KOPT-K1 (cell line): ENCODE measurements around the gene ERBB3.

Source experiments
- H3K27ac ChIP-seq: fragments of 200-600 bp; sonication (generic); 2 replicates; pipeline ENCODE4 v1.5.1; 2016; ENCODE audit warnings: antibody characterized with exemption, mild to moderate bottlenecking, low read depth, low read length; ENCODE audit not compliant: poor library complexity, severe bottlenecking
- H3K36me3 ChIP-seq: fragments of 200-600 bp; sonication (generic); 2 replicates; pipeline ENCODE4 v1.5.1; 2017; ENCODE audit warnings: antibody characterized with exemption, mild to moderate bottlenecking, low read length, moderate library complexity; ENCODE audit not compliant: insufficient read depth
- H3K9me3 ChIP-seq: fragments of 200-600 bp; sonication (generic); 2 replicates; pipeline ENCODE4 v1.5.1; 2017; ENCODE audit warnings: antibody characterized with exemption, low read length, mild to moderate bottlenecking; ENCODE audit not compliant: insufficient read depth, poor library complexity, severe bottlenecking

The ERBB3 gene

DNA sequence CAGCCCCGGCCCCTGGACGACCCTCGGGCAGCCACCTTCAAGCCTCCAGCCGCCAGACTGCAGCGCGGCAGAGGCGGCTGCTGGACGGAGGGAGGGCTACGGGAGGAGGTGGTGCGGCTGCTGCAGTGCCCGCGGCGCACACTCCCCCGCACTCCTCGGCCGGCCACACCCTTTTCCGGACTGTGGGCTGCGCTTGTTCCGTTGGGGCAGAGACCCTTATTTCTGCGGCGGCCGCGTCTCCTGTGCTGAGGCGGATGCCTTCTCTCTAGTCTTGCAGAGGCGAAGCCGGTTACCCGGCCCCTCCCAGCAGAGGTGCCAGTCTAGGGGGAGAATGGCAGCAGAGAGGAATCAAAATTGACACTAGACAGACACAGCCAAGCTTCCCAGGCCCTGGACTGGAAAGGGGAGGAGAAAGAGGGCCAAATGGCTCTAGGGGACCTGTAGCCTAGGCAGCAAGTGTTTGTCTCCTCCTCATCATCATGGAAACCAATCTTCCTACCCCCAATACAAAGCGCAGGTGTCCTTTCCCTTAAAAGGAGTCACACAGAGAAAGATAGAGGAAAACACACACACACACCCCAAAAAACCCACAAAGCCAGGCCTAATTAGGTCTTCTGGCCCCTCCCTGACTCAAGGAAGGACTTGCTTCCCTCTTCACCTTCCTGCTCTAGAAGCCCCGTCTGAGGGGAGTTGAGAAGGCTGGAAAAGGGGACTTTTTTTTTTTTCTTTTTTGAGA is 49.4 kb downstream of the ERBB3 start:
- Histone ChIP-seq H3K9me3 (no peaks in the 10 kb centered on the region), H3K27ac (peak overlapping the region; percentile 77), H3K36me3 (peaks cover 44% of the 10 kb centered on the region)

DNA sequence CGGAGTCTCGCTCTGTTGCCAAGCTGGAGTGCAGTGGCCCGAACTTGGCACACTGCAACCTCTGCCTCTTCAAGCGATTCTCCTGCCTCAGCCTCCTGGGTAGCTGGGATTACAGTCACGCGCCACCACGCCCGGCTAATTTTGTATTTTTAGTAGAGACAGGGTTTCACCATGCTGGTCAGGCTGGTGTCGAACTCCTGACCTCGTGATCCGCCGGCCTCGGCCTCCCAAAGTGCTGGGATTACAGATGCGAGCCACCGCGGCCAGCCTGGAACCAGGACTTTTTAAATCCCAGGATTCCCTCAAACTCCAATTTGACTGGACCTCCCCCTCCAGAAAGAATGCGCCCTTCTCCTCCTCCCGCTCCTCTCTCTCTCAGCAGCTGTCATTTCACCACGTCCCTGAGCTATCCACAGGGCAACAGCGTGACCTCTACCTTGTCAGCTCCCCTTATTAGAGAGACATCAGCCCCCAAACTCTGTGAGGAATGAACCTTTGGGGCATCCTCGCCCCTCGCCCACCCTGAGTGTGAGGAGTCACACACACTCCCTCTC is 50.1 kb downstream of the ERBB3 start:
- Histone ChIP-seq H3K27ac (peak overlapping the region; percentile 77), H3K9me3 (no peaks in the 10 kb centered on the region), H3K36me3 (peaks cover 50% of the 10 kb centered on the region)

- H3K27ac ChIP-seq: peak overlapping the region; percentile 77
- H3K36me3 ChIP-seq: peaks cover 59% of the 10 kb centered on the region
- H3K9me3 ChIP-seq: no peaks in the 10 kb centered on the region
These were observed 50.9 kb downstream of the ERBB3 start for GRCh38 chr12:56130876-56131275.

DNA sequence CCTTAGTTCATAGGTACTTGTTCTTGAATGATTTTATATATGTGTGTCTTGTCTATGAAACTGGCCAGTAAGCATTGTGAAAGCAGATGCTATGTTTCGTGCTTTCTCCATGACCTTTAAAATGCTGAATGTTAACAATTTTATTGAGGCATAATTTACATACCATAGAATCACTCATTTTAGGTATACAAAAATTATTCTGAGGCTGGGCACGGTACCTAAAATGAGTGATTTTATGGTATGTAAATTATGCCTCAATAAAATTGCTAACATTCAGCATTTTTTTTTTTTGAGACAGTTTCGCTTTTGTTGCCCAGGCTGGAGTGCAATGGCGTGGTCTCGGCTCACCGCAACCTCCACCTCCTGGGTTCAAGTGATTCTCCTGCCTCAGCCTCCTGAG is 54.9 kb downstream of the ERBB3 start:
- Histone ChIP-seq H3K36me3 (peaks cover 99% of the 10 kb centered on the region), H3K27ac (no peak overlapping the region), H3K9me3 (no peaks in the 10 kb centered on the region)

GRCh38 chr12:56137853-56138571 is 58.0 kb downstream of the ERBB3 start:
- peak overlapping the region; percentile 16 for H3K27ac ChIP-seq
- peaks cover 98% of the 10 kb centered on the region for H3K36me3 ChIP-seq
- no peaks in the 10 kb centered on the region for H3K9me3 ChIP-seq

- Histone ChIP-seq H3K27ac (no peak overlapping the region), H3K36me3 (peaks cover 82% of the 10 kb centered on the region), H3K9me3 (no peaks in the 10 kb centered on the region)
These were observed 62.2 kb downstream of the ERBB3 start for GRCh38 chr12:56141946-56142784.

DNA sequence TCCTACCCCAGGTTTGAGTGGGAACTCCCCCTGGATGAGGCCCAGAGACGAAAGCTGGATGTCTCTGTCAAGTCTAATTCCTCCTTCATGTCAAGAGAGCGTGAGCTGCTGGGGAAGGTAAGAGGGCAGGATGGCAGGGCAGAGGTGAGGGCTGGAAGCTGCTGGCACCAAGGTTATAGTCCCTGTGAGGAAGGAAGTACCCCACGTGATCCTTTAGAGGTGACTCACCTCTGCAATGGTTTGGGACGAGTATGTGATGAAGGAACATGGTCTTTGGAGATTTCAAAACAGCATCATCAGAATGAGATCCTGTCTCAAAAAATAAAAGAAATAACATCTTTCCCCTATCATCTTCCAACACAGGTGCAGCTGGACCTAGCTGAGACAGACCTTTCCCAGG is 63.3 kb downstream of the ERBB3 start:
- Histone ChIP-seq H3K27ac (no peak overlapping the region), H3K36me3 (peaks cover 71% of the 10 kb centered on the region), H3K9me3 (no peaks in the 10 kb centered on the region)

- H3K9me3 ChIP-seq: no peaks in the 10 kb centered on the region
- H3K27ac ChIP-seq: no peak overlapping the region
- peaks cover 64% of the 10 kb centered on the region for H3K36me3 ChIP-seq
These were observed 63.9 kb downstream of the ERBB3 start for GRCh38 chr12:56143870-56144269.

DNA sequence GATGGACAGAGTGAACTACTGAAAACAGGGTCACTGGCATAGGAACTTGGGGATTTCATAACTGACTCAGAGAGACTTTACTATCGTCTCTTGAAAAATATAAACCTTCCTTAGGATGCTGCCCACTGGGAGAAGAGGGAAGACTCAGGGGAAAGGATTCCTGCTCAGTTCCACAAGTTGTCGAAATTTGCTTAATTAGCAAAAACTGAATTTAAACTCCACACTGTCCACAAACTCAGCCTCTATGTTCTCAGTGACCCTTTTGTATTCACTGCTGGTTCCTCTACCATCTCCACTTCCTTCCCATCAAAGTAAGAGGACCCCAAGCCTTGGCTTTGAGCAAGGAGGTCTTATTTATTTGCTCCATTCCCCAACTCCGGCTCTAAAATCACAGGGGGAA is 65.3 kb downstream of the ERBB3 start:
- Histone ChIP-seq H3K36me3 (peaks cover 51% of the 10 kb centered on the region), H3K27ac (no peak overlapping the region), H3K9me3 (no peaks in the 10 kb centered on the region)

GRCh38 chr12:56146492-56147460 is 66.8 kb downstream of the ERBB3 start:
- Histone ChIP-seq H3K27ac (no peak overlapping the region), H3K36me3 (peaks cover 37% of the 10 kb centered on the region), H3K9me3 (no peaks in the 10 kb centered on the region)

GRCh38 chr12:56150563-56150962 is 70.6 kb downstream of the ERBB3 start:
- Histone ChIP-seq H3K9me3 (no peaks in the 10 kb centered on the region), H3K36me3 (peaks cover 16% of the 10 kb centered on the region; the same call in 1 of the 2 replicates), H3K27ac (no peak overlapping the region)

DNA sequence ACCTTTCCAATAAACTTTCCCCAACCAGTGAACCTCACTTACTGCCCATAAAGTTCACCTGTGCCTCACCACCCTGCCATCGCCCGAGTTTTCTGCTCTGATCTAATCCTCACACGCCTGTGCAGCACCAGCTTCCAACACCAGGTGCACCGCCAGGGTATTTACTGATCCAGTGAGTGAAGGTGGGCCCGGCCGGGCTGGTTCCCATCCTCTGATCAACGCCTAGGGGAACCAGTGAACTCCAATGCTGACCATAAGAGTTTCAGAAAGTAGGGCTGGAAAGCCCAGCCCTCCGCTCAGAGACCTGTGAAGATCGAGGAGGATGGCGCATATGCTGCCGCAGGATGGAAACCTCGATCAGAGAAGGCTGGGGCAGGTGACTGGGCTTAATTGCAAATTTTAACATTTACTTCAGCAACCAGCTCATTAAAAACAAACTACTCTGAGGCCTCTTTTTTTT is 71.7 kb downstream of the ERBB3 start:
- Histone ChIP-seq H3K36me3 (peaks cover 23% of the 10 kb centered on the region), H3K9me3 (no peaks in the 10 kb centered on the region), H3K27ac (peak overlapping the region; percentile 92)

DNA sequence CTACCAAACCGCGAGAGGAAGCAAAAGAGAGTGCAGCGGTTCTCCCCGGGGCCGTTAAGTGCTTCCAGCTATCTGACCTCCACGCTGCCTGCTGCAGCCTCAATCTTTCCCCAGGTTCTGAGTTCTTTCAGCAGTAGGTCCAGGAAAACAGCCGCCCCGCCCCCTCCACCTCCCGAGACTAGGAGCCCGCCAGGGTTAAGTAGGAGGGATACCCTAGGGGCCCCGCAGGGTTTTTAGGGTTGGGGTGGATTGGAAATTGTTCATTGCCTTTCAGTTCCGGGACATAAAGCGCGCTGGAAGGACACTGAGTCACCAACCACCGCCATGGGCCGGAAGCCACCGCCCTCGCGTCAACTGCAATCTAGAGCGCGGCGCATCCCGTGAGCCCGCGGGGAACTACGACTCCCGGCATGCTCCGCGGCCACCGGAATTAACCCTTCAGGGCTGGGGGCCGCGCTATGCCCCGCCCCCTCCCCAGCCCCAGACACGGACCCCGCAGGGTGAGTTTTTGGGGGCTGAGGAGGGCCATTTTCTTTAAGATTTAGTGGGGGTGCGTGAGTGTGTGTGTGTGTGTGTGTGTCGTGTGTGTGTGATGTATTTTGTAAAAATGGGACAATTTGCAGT is 72.3 kb downstream of the ERBB3 start, which contains the start of gene MYL6B:
Gene MYL6B, plus strand, starts transcription at position 456 of the 624 bp plus-strand sequence. CDS start 1,332 bp downstream, outside the sequence.
- Histone ChIP-seq H3K27ac (peak within 1 kb of the TSS; percentile 92), H3K36me3 (peaks cover 23% of the 10 kb centered on the region), H3K9me3 (no peaks in the 10 kb centered on the region)
